ENCODE data around the gene DHX30. TPM values are rescaled to one million over a fixed set of nuclear protein-coding genes. Genes with fewer than 3 reads are reported as not detected.
A peak's percentile ranks its signal among the peaks of the same experiment; 100 is the strongest.

The DHX30 gene
- total RNA-seq, 2 experiments from 2014 or later = 96.6 to 102 TPM

GRCh38 chr3:47780741-47781684 is 21.9 kb upstream of the DHX30 start:
- Histone ChIP-seq H3K4me3 (ENCODE audit: low read depth, low read length, poor library complexity, severe bottlenecking) (peak overlapping the region; percentile 96), H2AFZ (ENCODE audit: low read length) (peak overlapping the region; percentile 71; the same call in 1 of the 2 replicates), H3K79me2 (ENCODE audit: insufficient read depth, low read depth, low read length) (peaks cover 63% of the 10 kb centered on the region), H3K4me1 (ENCODE audit: insufficient read depth, low read length, poor library complexity, severe bottlenecking) (peaks cover 42% of the 10 kb centered on the region), H3K36me3 (ENCODE audit: insufficient read depth, low read length) (peaks cover 36% of the 10 kb centered on the region), H3K27ac (ENCODE audit: low read depth, low read length, poor library complexity, severe bottlenecking) (peak overlapping the region; percentile 88), H3K4me2 (ENCODE audit: low read length) (peak overlapping the region; percentile 98), H3K9me3 (ENCODE audit: low read length) (no peaks in the 10 kb centered on the region), H4K20me1 (ENCODE audit: insufficient read depth, low read length) (peaks cover 11% of the 10 kb centered on the region; the same call in 1 of the 2 replicates), H3K9me2 (ENCODE audit: insufficient read depth, low read length) (no peaks in the 10 kb centered on the region)
- ChIA-PET POLR2A (interaction anchor here (0.5 to 0.7 kb wide), 3 partner anchors 164 to 1606 kb away, joined by 4 to 7 read pairs (median 5); partner anchors contain the start of gene PTPN23), CTCF (ENCODE audit: unreplicated experiment) (no interaction called here)
- TF ChIP-seq EZH2phosphoT487 (IDR thresholded peaks at IDR 0.05; ENCODE audit: borderline replicate concordance, low read depth, low read length) (no peak), CTCF (conservative IDR thresholded peaks at IDR 0.05; ENCODE audit: low read length) (no peak)
- DNase-seq (ENCODE audit: low spot score) = peak; percentile 65
- intact Hi-C loops (cut with micrococcal nuclease; ENCODE audit: unreplicated experiment) = loop anchor here (5.0 kb wide), 1 partner anchor 521 kb away; the partner anchor contains the start of gene NME6
- BruUV-seq (replicated peaks) = TSS peak; percentile 81

- DNase-seq (ENCODE audit: low spot score) = peak; percentile 99
- peak within 1 kb of the TSS; percentile 88 for H3K27ac ChIP-seq (ENCODE audit: low read depth, low read length, poor library complexity, severe bottlenecking)
- H3K79me2 ChIP-seq (ENCODE audit: insufficient read depth, low read depth, low read length) = peaks cover 55% of the 10 kb centered on the region
- intact Hi-C loops (cut with micrococcal nuclease; ENCODE audit: unreplicated experiment) = loop anchor here (5.0 kb wide), 1 partner anchor 520 kb away; the partner anchor contains the start of gene NME6
- H3K4me3 ChIP-seq (ENCODE audit: low read depth, low read length, poor library complexity, severe bottlenecking) = peak within 1 kb of the TSS; percentile 96
- H2AFZ ChIP-seq (ENCODE audit: low read length) = peak within 1 kb of the TSS; percentile 71
- H3K36me3 ChIP-seq (ENCODE audit: insufficient read depth, low read length) = peaks cover 29% of the 10 kb centered on the region
- POLR2A ChIA-PET = interaction anchor here (0.5 to 0.7 kb wide), 3 partner anchors 38 to 1605 kb away, joined by 3 to 7 read pairs (median 4); no protein-coding TSS in a partner anchor
- H3K9me3 ChIP-seq (ENCODE audit: low read length) = no peaks in the 10 kb centered on the region
- CTCF ChIA-PET (ENCODE audit: unreplicated experiment) = no interaction called here
- peaks cover 42% of the 10 kb centered on the region for H3K4me1 ChIP-seq (ENCODE audit: insufficient read depth, low read length, poor library complexity, severe bottlenecking)
- TSS peak; percentile 96 for BruUV-seq (replicated peaks)
- peaks cover 11% of the 10 kb centered on the region; the same call in 1 of the 2 replicates for H4K20me1 ChIP-seq (ENCODE audit: insufficient read depth, low read length)
- H3K9me2 ChIP-seq (ENCODE audit: insufficient read depth, low read length) = no peaks in the 10 kb centered on the region
- H3K4me2 ChIP-seq (ENCODE audit: low read length) = peak within 1 kb of the TSS; percentile 98
- no peak for TF ChIP-seq CTCF (conservative IDR thresholded peaks at IDR 0.05; ENCODE audit: low read length)
- no peak for TF ChIP-seq EZH2phosphoT487 (IDR thresholded peaks at IDR 0.05; ENCODE audit: borderline replicate concordance, low read depth, low read length)
Measured at GRCh38 chr3:47781685-47782445, 21.1 kb upstream of the DHX30 start, which contains the start of gene SMARCC1. TSS of gene SMARCC1 (minus strand) at chr3:47781893. CDS start at chr3:47781797, 96 bp downstream.
